Parathyroid adenoma (tissue), 2 donors: ENCODE data around the gene SUSD4.

Experiments used
- H2AFZ ChIP-seq: fragments of 300-600 bp; sonication (generic); one replicate; pipeline ENCODE4 v1.7.0; 2017; ENCODE audit warnings: antibody characterized with exemption, mild to moderate bottlenecking
- H3K27ac ChIP-seq: fragments of 300-600 bp; sonication (generic); one replicate; pipeline ENCODE4 v1.7.0; 2017
- H3K27me3 ChIP-seq: fragments of 300-600 bp; sonication (generic); one replicate; pipeline ENCODE4 v1.7.0; 2017; ENCODE audit warnings: low read length; ENCODE audit not compliant: control insufficient read depth, insufficient read depth
- H3K36me3 ChIP-seq: fragments of 300-600 bp; sonication (generic); one replicate; pipeline ENCODE4 v1.7.0; 2017; ENCODE audit warnings: low read length; ENCODE audit not compliant: control insufficient read depth, insufficient read depth
- H3K4me1 ChIP-seq: fragments of 300-600 bp; sonication (generic); one replicate; pipeline ENCODE4 v1.7.0; 2017; ENCODE audit warnings: control low read depth
- H3K4me2 ChIP-seq: fragments of 300-600 bp; sonication (generic); one replicate; pipeline ENCODE4 v1.7.0; 2017; ENCODE audit warnings: low read length
- H3K4me3 ChIP-seq: fragments of 300-600 bp; sonication (generic); one replicate; pipeline ENCODE4 v1.7.0; 2017; ENCODE audit warnings: low read depth, low read length
- H3K79me2 ChIP-seq: fragments of 300-600 bp; sonication (generic); one replicate; pipeline ENCODE4 v1.7.0; 2017; ENCODE audit warnings: control low read depth
- H3K9ac ChIP-seq: fragments of 300-600 bp; sonication (generic); one replicate; pipeline ENCODE4 v1.7.0; 2017; ENCODE audit warnings: mild to moderate bottlenecking
- H3K9me3 ChIP-seq: fragments of 300-600 bp; sonication (generic); one replicate; pipeline ENCODE4 v1.7.0; 2017; ENCODE audit warnings: low read length; ENCODE audit not compliant: control insufficient read depth
- CTCF ChIP-seq: fragments of 300-600 bp; sonication (generic); IDR thresholded peaks from one replicate; pipeline ENCODE4 v1.7.0; 2017; ENCODE audit warnings: antibody characterized with exemption, mild to moderate bottlenecking
- donor health status: primary hyperparathyroidism.

The SUSD4 gene

DNA sequence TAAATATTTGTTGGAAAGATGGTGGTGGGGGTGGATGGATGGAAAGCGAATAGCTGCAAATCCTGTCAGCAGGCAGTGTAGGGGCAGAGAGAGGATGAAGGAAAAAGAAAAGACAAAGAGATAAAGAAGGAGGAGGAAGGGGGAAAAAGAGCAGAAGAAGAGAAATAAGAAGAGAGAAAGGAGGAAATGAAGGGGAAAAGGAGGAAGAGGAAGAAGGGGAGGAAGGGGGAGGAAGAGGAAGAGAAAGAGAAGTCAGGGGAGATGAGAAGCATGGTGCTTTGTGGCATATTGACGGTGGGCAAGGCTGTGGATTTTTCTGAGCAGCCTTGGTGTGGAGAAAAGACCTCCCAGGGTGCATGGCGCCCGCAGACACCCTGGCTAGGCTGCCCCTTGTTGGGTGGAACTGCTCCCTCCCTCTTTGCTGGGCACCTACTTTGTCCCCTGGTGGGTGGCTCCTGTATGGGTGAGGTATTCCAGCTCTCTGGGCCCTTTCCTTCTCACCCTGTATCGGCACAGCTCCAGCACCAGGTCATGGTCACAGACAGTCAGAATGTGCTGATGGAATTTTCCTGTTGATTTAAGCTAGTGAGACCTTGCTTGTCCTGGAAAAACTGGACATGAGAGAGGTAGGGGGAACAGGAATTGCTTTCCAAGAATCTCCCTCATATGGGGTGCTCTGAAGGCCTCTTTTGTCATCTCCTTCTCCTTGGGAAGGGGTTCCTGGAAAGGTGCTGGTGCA, 175.2 kb downstream of the SUSD4 start:
- H3K79me2 ChIP-seq, result no peaks in the 10 kb centered on the region
- H3K27me3 ChIP-seq, result no peaks in the 10 kb centered on the region
- H3K4me2 ChIP-seq, result no peak overlapping the region
- no peaks in the 10 kb centered on the region for H3K9me3 ChIP-seq
- no peaks in the 10 kb centered on the region for H3K36me3 ChIP-seq
- H3K9ac ChIP-seq, result no peak overlapping the region
- H3K4me3 ChIP-seq, result no peak overlapping the region
- no peak overlapping the region for H2AFZ ChIP-seq
- no peaks in the 10 kb centered on the region for H3K4me1 ChIP-seq
- TF ChIP-seq CTCF, result no peak
- H3K27ac ChIP-seq, result no peak overlapping the region

DNA sequence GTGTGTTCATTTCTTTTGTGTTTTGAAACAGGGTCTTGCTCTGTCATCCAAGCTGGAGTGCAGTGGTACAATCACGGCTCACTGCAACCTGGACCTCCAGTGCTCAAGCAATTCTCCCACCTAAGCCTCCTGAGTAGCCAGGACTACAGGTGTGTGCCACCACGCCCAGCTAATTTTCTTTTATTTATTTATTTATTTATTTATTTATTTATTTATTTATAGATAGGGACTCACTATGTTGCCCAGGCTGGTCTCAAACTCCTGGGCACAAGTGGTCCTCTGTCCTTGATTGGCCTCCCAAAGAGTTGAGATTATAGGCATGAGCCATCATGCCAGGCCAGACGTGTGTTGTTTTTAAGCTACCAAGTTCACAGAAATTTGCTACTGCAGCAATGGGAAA, 177.2 kb downstream of the SUSD4 start:
- no peak for TF ChIP-seq CTCF
- no peak overlapping the region for H3K4me3 ChIP-seq
- H3K9ac ChIP-seq, result no peak overlapping the region
- no peak overlapping the region for H2AFZ ChIP-seq
- H3K27me3 ChIP-seq, result no peaks in the 10 kb centered on the region
- H3K4me2 ChIP-seq, result no peak overlapping the region
- H3K36me3 ChIP-seq, result no peaks in the 10 kb centered on the region
- H3K27ac ChIP-seq, result no peak overlapping the region
- H3K79me2 ChIP-seq, result no peaks in the 10 kb centered on the region
- H3K4me1 ChIP-seq, result no peaks in the 10 kb centered on the region
- no peaks in the 10 kb centered on the region for H3K9me3 ChIP-seq

DNA sequence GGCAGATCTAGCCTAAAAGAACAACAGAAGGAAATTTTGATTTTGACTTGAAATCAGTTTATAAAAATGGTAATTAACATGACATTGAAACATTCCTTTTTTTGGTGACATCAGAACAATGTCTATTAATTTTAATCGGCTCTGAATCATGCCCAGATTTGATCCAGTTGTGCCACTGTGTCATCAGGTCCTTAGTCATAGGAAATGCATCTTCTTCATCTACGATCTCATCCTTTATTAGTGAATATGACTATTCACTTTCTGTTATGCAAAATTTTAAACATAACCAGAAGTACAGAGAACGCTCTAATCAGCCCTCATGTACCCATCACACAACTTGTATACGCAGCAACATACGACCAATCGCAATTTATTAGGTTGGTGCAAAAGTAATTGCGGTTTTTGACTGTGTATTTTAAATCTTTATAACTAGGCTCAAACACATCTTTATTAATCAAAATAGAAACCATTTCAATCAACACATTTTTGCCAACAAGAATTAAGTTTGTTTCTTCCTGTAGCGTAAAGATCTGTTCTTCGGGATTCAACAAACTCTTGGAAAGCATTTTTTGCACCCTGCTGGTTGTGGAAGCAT, 180.6 kb downstream of the SUSD4 start:
- Histone ChIP-seq H3K4me1 (no peaks in the 10 kb centered on the region), H3K36me3 (no peaks in the 10 kb centered on the region), H3K9me3 (no peaks in the 10 kb centered on the region), H3K79me2 (no peaks in the 10 kb centered on the region), H3K9ac (no peak overlapping the region), H3K27ac (no peak overlapping the region), H2AFZ (no peak overlapping the region), H3K4me3 (no peak overlapping the region), H3K4me2 (no peak overlapping the region), H3K27me3 (no peaks in the 10 kb centered on the region)
- TF ChIP-seq CTCF, result no peak

DNA sequence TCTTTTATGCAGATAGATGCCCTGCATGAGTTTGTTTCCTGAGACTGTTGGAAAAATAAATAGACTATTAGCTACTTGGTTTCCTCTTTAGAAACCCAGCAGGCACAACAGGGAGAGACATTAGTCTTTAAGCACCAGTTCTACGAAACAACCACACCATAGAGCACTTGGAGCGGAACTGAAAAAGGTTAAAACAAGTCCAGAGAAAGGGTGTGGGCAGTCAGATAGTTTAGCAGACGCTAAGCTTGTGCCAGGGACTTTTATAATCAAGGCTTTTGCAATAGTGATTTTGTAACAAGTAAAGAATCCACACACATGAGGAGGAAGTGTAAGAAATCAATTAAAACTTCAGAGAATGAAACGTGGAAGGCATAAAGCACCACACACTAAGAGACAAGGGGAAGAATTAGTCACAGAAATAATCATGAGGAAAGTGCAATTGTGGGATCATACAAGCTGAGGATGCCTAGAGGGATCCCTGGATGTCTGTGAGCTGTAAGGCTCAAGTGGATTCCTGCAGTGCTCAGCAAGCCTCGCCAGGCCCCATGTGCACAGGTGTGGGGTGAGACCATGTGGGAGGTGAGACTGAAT, 183.2 kb downstream of the SUSD4 start:
- Histone ChIP-seq H3K27ac (no peak overlapping the region), H3K4me2 (no peak overlapping the region), H3K36me3 (no peaks in the 10 kb centered on the region), H3K4me3 (no peak overlapping the region), H3K27me3 (no peaks in the 10 kb centered on the region), H3K9ac (no peak overlapping the region), H3K9me3 (no peaks in the 10 kb centered on the region), H2AFZ (no peak overlapping the region), H3K4me1 (no peaks in the 10 kb centered on the region), H3K79me2 (no peaks in the 10 kb centered on the region)
- TF ChIP-seq CTCF, result no peak
